NCI-H1092 treated with DMSO at 0.1 percent for 48 hours (cell line): ENCODE data around the gene COL18A1.

Experiments used
- DNase-seq: peaks from one replicate; lab custom pipeline; 2025; lab: John Stamatoyannopoulos, UW

The COL18A1 gene

GRCh38 chr21:45480701-45481500 lies 75.9 kb downstream of the COL18A1 start:
- no peak for DNase-seq

GRCh38 chr21:45481566-45481965 lies 76.6 kb downstream of the COL18A1 start:
- no peak for DNase-seq

GRCh38 chr21:45481977-45482898 lies 77.3 kb downstream of the COL18A1 start:
- no peak for DNase-seq

GRCh38 chr21:45482899-45483821 lies 78.2 kb downstream of the COL18A1 start:
- DNase-seq: no peak

DNA sequence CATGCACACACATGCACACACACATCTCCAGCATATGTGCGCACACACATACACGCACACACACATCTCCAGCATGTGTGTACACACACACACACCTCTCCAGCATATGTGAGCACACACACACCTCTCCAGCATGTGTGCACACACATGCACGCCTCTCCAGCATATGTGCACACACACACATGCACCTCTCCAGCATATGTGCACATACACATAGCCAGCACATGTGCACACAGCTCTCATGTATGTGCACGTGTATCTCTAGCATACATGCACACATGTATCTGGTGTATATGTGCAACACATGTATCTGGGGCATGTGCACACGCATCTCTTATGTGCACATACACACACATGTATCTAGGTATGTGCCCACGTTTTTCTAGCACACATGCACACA lies 79.4 kb downstream of the COL18A1 start:
- no peak for DNase-seq

GRCh38 chr21:45485686-45486442 lies 80.9 kb downstream of the COL18A1 start:
- DNase-seq: no peak

DNA sequence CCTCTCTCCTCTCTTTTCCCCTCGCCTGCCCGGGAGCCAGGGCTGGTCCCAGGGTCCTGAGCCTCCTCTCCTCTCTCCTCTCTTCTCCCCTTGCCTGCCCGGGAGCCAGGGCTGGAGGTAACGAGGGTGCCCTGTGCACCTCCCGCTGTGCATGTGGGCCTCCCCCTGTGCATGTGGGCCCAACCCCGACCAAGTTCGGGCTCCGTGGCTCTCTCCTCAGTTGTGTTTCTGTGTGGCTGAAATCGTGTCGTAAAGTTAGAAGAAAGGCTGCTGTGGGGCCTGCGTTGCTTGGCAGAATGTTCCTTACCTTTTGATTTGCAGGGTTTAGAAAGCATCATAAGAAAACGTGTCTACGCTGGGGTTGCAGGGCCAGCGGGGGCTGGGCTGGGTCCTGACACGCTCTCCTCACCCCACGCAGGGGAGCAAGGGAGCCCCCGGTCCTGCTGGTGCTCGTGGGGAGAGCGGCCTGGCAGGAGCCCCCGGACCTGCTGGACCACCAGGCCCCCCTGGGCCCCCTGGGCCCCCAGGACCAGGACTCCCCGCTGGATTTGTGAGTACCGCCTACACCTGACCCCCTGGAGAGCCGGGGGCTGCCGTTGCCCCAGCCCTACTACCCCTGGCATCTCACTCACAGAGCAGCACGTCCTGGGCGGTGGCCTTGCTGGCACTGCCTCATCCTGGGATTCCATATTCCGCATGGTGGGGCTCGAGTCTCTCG lies 81.6 kb downstream of the COL18A1 start:
- no peak for DNase-seq

GRCh38 chr21:45487161-45487806 lies 82.3 kb downstream of the COL18A1 start:
- DNase-seq: no peak

GRCh38 chr21:45487891-45488600 lies 83.1 kb downstream of the COL18A1 start:
- DNase-seq: no peak

DNA sequence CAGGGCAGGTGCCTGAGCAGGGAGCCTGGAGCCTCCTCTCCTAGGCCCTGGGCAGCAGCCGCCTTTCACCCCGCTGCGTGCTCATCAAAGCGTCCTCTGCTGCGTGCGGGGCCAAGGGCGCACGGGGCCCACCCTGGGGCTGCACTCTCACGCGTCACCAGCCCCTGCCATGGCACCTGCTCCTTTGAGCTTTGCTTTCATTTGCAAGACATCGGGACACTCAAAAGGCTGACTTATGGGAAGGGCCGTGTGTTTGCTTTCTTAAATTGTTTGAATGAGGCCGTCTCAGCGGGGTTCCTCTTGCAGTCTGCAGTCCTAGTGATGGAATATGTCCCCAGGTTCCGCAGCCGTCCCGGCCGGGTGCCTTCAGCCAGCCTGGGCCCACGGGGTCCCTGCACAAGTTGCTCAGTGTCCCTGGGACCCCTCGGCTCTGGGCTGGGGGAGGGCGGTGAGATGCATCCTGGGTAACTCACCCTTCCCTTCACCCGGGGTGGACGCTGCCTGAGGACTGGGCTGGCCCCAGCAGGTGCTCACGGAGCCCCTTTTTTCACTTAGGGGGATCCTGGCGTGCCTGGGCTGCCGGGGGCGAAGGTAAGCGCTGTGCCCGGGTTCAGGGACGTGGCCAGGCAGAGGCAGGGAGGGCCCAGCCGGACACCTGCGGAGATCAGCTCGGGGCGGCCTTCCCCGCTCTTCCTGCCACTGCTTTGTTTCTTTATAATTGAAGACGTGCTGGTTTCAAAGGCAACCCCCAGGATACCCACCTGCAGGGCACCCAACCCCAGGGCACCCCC lies 84.2 kb downstream of the COL18A1 start:
- no peak for DNase-seq

DNA sequence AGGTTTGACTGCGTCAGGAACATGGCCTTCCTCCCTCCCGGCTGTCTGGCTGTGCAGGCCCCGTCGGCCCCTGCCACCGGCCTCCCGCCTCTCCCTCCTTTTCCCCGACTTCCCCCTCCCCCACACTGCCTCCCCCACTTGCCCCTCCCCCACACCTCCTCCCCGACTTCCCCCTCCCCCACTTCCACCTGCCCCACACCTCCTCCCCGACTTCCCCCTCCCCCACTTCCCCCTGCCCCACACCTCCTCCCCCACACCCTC lies 84.7 kb downstream of the COL18A1 start:
- no peak for DNase-seq

DNA sequence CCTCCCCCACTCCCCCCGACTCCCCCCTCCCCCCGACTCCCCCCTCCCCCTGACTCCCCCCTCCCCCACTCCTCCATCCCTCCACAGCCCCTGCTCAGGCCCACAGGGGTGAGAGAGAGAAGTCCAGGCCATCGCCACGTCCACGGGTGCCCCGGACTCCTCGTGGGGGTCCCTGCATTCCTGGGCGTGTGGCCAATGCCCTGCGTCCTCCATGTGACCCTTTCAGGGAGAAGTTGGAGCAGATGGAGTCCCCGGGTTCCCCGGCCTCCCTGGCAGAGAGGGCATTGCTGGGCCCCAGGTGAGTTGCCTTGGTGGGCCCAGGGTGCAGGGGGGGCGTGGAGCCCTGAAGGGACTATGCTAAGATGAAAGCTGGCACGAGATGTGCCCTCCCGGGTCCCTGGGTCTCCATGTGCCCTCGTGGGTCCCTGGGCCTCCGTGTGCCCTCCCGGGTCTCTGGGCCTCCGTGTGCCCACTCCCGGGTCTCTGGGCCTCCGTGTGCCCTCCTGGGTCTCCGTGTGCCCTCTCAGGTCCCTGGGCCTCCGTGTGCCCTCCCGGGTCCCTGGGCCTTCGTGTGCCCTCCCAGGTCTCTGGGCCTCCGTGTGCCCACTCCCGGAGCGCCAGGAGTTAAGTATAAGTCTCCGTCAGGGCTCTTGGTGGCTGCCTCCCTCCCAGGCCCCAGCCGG lies 85.2 kb downstream of the COL18A1 start:
- no peak for DNase-seq

- DNase-seq: no peak
Measured at GRCh38 chr21:45491056-45491455, 86.1 kb downstream of the COL18A1 start.

GRCh38 chr21:45491623-45492022 lies 86.7 kb downstream of the COL18A1 start:
- DNase-seq: no peak

GRCh38 chr21:45492765-45493164 lies 87.8 kb downstream of the COL18A1 start:
- DNase-seq: no peak

DNA sequence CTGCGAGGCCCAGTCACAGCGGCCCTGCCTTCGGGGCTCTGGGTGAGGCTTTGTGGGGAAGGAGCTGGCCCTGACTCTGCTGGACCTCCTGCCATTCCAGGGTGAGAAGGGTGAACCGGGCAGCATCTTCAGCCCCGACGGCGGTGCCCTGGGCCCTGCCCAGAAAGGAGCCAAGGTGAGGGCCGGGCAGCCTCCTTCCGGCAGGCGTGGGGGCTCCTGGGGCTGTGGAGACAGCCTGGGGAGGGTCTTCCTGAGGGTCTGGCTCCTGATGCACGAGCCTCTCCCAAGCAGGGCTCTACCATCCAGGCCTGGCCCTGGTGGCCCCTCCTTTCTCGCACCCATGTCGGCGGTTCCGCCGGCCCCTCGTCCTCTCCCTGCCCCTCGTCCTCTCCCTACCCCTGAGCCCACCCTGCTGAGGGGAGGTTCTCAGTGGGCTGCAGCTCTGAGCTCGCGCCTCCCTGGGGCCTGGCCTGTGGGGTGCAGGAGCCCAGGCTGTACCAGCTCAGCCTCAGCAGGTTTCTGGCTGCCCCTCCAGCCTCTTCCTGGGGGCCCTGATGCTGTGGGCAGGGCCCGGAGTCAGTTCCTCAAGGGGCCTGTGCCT lies 88.5 kb downstream of the COL18A1 start:
- DNase-seq: no peak

DNA sequence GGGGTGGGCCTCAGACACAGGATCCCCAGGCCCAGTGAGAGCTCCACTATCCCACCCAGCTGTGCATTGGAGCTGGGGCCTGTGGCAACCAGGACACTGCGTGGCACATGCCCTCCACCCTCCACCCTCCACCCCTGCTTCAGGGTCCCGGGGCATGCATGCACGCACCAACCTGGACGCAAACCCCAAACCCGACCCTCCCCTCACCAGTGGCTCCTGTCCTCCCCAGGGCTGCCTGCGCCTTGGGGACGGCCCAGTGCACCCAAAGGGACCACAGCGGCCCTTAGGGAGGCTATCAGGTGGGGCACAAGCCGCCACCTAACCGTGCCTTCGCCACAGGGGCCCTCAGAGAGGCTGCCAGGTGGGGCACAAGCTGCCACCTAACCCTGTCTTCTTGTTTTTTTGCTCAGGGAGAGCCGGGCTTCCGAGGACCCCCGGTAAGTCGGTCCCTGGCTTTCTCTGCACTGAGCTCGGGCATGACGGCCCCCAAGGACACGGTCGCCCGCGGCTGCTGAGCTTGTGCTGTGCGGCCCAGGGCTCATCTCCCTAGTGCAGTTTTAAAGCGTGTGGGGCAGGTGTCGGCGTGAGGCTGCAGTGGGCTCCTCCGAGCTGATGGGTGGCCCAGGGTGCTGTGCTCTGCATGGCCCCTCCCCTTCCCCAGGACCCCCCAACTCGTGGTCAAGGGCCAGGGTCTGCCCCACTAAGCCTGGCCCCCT lies 89.3 kb downstream of the COL18A1 start:
- DNase-seq: no peak
